GM19351 (cell line): ENCODE results near the gene TRPC5OS.

Experiments
- ATAC-seq: cut with Tn5 transposase; IDR thresholded peaks from one replicate; pipeline ENCODE4 v1.9.1; 2021; ENCODE audit warnings: mild to moderate bottlenecking, moderate library complexity; ENCODE audit not compliant: unreplicated experiment

TRPC5OS gene

DNA sequence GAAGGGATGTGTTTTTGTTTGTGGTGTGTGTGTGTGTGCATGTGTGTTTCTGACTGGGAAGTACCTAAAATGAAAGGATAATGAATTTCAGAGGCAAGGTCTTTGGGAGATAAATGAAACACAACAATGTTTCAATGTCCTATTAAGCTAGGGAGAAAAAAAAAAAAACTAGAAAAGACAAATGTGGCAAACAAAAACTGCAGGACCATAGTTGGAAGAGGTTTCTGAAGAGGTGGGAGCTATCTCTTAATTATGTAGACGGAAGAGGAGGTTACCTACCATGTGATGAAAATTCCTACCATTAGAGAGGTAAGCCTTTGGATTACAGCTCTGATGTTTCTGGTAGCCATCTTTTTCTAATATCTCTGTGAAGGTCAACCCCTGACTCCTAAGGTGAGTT is at the start of gene TRPC5OS:
TSS of gene TRPC5OS (plus strand) at position 301 of the 400 bp plus-strand sequence. CDS start 25,669 bp downstream, outside the sequence.
- no peak for ATAC-seq

DNA sequence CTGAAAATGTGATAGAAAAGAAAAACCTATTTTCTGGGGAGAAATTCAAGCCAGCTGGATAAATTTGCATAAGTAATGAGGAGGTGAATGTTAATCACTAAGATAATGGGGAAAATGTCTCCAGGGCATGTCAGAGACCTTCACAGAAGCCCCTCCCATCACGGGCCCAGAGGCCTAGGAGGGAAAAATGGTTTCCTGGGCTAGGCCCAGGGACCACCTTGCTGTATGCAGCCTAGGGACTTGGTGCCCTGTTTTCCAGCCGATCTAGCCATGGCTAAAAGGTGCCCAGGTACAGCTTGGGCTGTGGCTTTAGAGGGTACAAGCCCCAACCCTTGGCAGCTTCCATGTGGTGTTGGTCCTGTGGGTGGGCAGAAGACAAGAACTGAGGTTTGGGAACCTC is 46.6 kb upstream of the TRPC5OS start:
- no peak for ATAC-seq

- ATAC-seq: no peak
Measured at GRCh38 chrX:111830571-111830970, 45.4 kb upstream of the TRPC5OS start.

DNA sequence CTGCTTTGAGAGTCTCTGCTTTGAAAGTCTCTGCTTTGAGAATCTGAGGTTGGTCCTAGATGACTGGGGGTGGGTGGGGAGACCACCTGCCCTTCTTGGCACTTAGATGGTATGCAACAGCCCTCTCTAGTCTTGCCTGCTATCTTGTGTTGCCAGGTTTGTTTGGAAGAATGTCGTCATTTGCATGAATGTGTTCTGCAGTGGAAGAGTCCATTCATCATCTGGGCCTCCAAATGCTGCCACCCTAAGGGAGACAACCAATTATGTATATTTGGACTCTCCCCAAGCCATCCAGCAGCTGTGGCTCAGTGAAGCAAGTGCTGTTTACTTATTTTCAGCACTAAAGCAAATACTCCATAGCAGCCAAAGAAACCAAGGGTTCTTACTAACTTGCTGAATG is 44.6 kb upstream of the TRPC5OS start:
- no peak for ATAC-seq

GRCh38 chrX:111837197-111837596 is 38.8 kb upstream of the TRPC5OS start:
- ATAC-seq: no peak

- ATAC-seq: no peak
Measured at GRCh38 chrX:111847491-111848133, 28.4 kb upstream of the TRPC5OS start.

DNA sequence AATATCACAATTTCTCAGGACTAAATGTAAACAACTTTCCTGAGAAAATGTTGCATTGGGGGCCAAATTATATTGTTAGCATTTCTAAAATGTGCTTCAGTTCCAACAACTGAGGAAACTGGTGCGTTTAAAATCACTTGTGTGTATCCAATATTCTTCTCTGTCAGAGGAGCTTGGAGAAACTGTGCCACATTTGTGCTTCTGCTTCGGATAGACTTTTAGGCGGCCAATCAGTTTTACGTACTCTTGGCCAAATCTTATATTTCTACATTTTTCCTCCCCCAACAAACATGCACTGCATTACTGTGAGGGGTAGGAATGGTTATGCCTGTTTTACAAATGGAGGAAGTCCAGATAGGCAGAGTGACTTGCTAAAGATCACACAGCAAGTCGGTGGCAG is 27.4 kb upstream of the TRPC5OS start:
- ATAC-seq: no peak

- no peak for ATAC-seq
Measured at GRCh38 chrX:111850975-111851374, 25.0 kb upstream of the TRPC5OS start.

DNA sequence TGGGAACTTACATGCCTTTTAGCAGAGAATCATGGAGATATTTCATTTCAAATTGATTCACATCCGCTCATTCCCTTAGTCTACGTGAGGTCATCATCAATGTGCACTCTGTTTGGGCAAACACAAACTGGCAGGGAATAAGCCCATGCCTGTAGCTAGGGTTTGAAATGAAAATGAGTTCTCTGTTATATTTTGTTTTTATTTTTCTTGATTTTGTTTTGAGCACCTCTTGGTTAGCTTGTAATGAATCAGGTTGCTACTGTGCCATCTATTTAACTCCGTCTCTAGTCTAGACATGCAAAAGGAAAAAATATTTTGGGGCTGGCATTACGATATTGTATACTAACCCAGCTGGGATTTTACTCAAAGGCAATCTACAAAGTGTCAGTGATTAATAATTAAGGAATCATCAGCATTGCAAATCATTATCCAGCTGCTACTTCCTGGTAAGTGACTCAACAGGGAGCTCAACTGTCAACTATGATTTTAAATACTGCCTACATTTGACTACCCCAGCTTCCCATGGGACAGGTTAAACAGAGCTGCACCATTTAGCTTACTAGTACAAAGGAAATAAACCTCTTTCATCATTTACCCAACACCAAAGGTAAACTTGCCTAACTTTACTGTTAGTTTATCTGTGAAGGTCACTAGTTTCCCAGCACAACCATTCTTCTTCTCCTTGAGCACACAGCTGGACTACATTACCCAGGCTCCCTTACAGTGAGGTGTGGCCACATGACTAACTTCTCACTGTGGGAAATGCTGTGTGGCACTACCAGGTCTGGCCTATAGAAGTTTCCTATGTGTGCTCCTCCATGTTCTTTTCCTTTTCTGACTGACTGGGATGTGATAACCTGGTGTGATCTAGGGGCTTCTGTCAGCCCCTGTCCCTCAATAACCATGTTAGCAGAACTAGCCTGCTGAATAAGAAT is 21.2 kb upstream of the TRPC5OS start:
- ATAC-seq: no peak

DNA sequence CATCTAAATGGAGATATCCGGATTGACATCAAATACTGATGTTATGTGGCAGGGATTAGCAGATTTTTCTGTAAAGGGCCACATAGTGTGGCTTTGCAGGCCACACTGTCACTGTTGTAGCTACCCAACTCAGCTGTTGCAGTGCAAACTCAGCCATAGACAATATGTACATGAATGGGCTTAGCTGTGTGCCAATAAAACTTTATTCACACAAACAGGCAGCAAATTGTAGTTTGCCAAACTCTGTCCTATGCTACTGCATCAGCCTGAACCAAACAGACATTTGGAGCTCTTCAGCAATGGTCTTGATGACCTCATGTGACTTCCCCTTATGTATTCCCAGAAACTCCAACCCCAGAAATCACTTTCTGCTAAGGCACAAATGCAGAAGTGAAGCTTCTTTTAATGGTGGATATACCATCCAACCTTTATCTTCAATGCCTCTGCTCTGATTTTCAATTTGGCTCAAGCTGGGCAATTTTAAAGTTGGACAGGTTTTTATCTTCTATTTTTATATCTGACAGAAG is 18.4 kb upstream of the TRPC5OS start:
- ATAC-seq: no peak

- no peak for ATAC-seq
Measured at GRCh38 chrX:111861605-111862004, 14.4 kb upstream of the TRPC5OS start.

- no peak for ATAC-seq
Measured at GRCh38 chrX:111867236-111867635, 8.7 kb upstream of the TRPC5OS start.

- peak; percentile 48 for ATAC-seq
Measured at GRCh38 chrX:111868726-111869638, 7.0 kb upstream of the TRPC5OS start.

- ATAC-seq: peak; percentile 80
Measured at GRCh38 chrX:111869639-111870034, 6.3 kb upstream of the TRPC5OS start.

DNA sequence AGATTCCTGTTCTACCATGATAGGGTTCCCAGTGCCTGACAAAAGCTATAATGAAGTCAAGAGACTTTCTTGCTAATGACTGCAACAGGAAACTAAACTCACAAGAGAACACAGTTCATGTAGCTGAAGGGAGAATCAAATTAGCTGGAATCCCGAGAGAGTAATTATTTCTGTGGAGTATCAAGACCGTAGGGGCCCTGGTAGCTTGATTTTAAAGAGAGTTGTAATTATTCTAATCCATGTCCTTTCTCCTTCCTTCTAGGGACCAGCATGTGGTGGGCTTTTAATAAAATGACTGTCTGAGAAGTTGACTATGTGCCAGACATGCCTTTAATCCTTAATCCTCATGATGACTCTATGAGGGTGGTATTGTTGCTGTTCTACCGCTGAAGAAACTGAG is 1.7 kb upstream of the TRPC5OS start:
- ATAC-seq: no peak

GRCh38 chrX:111876646-111877045 is 665 bp downstream of the TRPC5OS start:
- ATAC-seq: peak; percentile 61

DNA sequence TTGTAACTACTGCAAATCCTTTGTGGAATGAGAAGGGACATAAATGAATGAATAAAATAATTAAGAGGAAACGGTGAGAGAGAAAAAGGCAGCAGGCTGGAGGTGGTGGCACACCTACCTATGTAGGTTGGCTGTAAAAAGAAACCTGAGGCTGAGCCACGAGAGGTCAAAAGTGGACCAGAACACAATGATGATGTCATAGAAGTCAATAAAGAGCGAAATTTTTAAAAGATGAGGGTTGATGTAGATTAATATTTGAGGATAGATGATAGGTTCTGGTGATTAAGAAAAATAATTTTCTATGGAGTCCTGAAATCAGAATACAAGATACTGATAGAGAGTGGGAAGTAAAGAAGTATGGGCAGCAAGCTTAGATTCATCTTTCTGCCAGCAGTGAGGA is 1.7 kb downstream of the TRPC5OS start:
- no peak for ATAC-seq

- ATAC-seq: no peak
Measured at GRCh38 chrX:111880735-111881134, 4.8 kb downstream of the TRPC5OS start.

GRCh38 chrX:111881715-111882114 is 5.7 kb downstream of the TRPC5OS start:
- no peak for ATAC-seq

GRCh38 chrX:111886678-111887077 is 10.7 kb downstream of the TRPC5OS start:
- ATAC-seq: no peak

DNA sequence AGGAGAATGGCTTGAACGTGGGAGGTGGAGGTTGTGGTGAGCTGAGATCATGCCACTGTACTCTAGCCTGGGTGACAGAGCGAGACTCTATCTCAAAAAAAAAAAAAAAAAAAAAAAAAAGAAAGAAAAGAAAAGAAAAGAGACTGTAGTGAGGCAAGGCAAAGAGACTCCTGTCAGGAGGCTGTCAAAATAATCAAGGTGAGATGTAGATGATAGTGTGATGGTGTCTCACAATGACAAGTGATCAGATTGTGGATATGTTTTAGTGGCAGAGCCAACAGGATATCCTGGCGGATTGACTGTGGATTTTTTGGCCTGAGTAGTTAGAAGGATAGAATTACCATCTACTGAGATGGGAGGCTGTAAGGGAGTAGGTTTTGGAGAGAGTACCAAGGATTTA is 12.6 kb downstream of the TRPC5OS start:
- no peak for ATAC-seq
